ENCODE measurements around the gene TRPM6.
"Not testable (repeated sequence)": the region's sequence is repeated elsewhere in the genome, so short reads cannot be mapped to it uniquely, and the experiment has no call there.

TRPM6 gene

DNA sequence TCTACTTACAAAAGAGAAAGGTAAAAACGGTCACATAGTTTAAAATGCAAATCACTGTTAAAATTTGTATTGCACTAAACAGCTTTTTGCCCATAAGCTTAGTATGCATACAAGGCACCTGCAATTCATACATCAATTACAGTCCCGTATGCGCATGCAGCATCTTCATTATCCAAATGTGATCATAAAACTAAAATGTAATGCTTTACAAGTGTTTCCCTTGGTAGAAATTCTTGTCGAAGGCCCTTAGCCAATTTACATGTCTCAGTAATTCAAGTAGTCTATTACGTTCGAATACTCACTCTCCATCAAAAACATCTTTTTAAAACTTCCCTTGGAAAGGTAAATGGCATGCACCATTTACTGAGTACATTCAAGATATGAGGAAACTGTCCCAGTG is 32.6 kb downstream of the TRPM6 start:
- no peak for DNase-seq

- not testable (repeated sequence) for DNase-seq
Measured at GRCh38 chr9:74853024-74853423, 34.7 kb downstream of the TRPM6 start.

GRCh38 chr9:74848153-74848525 is 39.6 kb downstream of the TRPM6 start:
- DNase-seq: no peak

DNA sequence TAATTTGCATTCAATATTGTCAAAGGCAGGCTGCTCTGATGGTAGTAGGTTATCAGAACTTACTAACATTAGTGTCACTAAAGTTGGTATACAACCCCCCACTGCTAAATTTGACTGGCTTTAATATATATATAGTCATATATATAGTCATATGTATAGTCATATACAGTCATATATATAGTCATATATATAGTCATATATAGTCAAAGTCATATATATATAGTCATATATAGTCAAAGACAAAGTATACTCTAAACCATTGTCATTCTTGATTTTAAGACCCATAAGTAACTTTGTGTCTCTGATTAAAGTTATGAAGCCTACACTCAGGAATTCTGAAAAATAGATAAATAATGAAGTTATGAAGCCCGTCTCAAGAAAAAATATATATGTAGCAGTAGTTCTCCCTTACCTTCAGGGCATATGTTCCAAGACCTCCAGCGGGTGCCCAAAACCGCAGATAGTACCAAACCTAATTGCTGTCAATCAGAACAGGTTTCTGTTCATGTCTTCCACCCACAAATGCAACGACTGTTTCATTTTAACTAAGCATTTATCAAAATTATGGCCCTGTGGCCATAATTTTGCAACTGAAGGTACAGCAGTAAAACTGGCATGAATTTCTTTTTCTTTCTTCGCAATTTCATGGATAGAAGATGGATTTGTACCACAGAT is 40.1 kb downstream of the TRPM6 start:
- DNase-seq: no peak

DNA sequence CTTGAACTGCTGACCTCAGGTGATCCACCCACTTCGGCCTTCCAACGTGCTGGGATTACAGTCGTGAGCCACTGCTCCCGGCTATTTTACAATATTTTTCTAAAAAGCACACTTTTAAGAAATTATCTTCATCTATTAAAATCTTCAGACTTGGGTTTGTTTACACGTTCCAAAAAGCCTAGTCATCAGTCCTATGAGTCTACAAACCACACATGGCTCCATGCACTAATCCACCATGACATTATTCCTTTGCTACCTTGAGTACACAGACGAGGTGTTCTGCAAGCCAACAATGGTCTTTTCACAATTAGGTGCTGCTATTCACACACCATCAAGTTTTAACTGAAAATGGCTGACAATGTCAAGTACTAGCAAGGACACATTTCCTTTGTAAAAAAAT is 41.0 kb downstream of the TRPM6 start:
- DNase-seq: no peak

GRCh38 chr9:74838351-74838750 is 49.4 kb downstream of the TRPM6 start:
- DNase-seq: no peak

GRCh38 chr9:74824654-74825053 is 63.1 kb downstream of the TRPM6 start:
- DNase-seq: no peak

DNA sequence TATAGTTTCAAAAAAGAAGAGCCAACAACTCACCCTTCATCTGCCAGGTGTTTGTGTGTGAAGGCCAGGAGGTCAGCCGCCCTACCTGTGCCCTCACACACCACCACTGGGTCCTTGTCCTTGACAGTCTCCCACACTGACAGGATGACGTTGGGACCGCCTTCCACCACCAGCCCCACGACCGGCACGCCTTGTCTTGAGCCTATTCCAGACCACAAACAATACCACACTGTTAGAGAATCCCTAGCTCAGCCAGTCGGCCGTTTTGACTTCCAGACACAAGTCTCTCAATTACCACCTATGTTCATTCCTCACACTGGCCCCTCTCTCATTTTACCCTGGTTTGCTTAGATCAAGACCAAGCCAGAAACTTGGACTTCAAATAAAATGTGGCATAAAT is 66.1 kb downstream of the TRPM6 start:
- no peak for DNase-seq

- no peak for DNase-seq
Measured at GRCh38 chr9:74817816-74818215, 69.9 kb downstream of the TRPM6 start.

DNA sequence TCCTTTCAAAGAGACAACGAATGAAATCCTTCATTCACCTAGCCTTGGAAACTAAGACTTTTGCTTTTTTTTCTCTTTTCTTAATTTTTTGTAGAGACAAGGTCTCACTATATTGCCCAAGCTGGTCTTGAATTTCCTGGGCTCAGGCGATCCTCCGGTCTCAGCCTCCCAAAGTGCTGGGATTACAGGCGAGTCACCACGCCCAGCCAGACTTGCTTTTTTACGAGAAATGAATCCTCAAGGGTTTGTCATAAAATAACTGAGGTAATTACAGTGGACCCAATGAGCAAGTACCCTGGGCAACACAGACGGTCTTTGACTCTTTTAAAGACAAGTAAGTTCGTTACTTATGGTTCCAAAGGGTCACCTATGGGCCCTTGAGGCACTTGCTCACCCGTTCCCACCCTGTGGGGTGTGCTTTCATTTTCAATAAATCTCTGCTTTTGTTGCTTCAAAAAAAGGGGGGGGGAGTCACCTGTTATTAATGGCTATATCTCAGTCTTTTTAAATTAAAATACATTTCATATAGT is 70.4 kb downstream of the TRPM6 start:
- DNase-seq: no peak

DNA sequence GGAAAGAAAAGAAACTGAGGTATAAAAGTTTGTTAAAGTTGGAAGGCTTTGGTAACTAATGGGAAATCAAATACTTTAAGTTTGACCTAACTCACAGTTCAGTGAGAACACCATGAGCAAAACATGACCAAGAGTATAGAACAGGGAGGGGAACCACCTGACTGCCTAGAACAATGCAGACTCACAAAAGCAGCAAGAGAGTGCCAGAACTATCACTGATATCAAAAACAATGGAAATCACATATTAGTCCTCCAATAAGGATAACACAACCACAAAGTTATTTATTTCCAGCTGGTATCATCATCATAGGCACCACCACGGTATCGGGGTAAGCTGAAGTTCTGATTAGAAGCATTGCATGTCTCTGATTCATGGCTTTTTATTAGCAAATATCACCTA is 77.5 kb downstream of the TRPM6 start:
- no peak for DNase-seq

DNA sequence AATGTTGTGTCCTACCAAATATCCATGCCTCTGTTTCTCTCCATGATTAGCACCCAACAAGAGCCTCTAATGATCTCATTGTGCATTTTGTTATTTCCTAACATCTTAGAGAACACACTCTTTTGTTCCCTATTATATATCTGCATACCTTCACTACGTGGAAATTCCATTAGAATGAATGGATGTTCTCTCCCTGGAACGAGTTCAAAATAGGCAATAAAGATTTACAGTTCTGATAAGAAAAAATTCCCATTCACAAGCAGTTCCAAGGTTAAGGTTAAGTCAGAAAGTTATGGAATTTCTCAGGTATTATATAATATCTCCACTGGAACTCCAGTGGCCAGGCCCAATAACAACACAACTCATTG is 83.7 kb downstream of the TRPM6 start:
- DNase-seq: no peak

GRCh38 chr9:74803376-74804017 is 84.2 kb downstream of the TRPM6 start:
- no peak for DNase-seq

GRCh38 chr9:74800226-74800625 is 87.5 kb downstream of the TRPM6 start:
- peak in 2 of 3 experiments; percentile 13 to 56 for DNase-seq

- no peak for DNase-seq
Measured at GRCh38 chr9:74795803-74796202, 91.9 kb downstream of the TRPM6 start.

- DNase-seq: no peak
Measured at GRCh38 chr9:74795081-74795480, 92.6 kb downstream of the TRPM6 start.

GRCh38 chr9:74784506-74784905 is 103.2 kb downstream of the TRPM6 start:
- no peak for DNase-seq

- DNase-seq: no peak
Measured at GRCh38 chr9:74783408-74783807, 104.3 kb downstream of the TRPM6 start.

DNA sequence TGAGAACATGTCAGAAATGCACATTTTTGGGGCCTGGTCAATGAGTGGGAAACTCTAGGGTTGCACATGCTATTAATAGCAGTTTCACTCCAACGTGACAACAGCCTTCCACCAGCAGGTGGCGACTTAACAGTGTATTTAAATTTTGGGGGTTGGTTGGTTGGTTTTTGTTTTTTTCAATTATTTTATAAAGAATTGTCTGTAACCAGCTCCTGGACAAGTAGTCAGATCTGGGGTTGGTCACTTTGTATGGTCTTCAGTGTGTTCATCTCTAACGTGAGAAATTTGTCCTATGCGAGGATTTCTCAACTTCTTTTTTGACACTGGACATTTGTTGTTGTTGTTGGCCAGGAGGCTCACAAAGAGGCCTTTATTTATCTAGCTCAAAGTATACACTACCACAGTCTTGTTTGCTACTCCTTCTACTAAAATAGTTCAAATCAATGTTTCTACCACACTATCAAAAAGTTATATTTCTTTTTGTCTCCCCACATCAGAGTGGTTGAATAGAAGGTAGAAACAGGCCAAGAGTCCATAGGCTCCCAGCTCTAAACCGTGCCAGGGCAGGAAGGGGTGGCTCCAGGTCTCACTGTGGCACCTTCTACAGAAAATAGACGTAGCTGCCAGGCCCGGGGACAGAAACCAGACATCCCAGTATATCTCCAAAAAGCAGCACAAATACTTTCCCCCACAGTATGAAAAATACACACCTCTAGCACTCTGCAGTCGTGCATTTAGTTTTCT is 110.4 kb downstream of the TRPM6 start:
- peak; percentile 17 to 67 (median 54) for DNase-seq

DNA sequence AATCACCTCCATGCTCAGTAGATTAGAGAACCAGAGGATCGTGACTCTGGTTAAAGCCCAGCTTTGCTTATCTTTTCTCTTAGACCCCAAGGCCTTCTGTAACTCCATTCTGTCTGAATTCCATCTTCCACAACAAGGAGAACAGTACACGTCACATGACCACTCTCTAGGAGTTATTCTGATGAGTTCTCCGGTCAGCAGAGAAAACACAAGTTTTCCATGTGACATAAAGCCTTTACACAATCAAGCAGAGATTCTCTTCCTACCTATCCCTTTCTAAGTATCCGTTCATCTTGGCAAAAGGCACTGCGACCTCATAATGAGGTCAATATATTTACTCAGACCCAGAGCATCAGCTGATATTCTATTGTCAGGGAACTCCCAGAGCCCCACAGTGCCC is 112.3 kb downstream of the TRPM6 start:
- no peak for DNase-seq

GRCh38 chr9:74773886-74774479 is 113.7 kb downstream of the TRPM6 start:
- peak; percentile 57 to 88 (median 70) for DNase-seq

DNA sequence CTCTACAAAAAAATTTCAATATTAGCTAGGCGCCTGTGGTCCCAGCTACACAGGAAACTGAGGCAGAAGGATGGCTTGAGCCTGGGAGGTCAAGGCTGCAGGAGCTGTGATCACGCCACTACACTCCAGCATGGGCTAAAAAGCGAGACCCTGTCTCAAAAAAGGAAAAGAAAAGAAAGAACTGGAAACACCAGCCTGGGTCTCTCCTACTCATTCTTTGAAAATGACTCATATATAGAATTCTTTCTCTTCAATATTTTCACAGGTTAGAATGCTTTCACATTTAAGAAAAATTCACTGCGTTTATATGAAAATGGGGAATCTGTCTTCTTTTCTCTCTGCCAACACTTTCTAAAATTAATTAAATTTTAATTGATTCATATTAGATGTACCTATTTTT is 115.6 kb downstream of the TRPM6 start:
- DNase-seq: no peak

GRCh38 chr9:74771672-74772071 is 116.0 kb downstream of the TRPM6 start:
- DNase-seq: no peak

DNA sequence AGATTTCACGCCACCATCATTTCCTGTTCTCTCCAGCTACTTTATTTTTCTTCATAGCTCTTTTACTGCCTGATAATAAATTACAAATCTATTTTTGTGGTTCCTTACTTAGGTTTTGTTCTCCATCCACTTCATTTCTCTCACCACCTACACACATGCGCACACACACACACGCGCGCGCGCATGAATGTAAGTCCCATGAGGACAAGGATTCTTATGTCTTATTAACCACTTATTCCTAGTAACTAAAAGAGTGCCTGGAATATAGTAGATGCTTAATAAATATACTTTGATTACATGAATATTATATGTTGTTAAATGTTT is 116.5 kb downstream of the TRPM6 start:
- DNase-seq: no peak

All from NCI-H1417 (cell line).